Measurements from ENCODE around the gene SLC25A26.
"Not testable (repeated sequence)": the region's sequence is repeated elsewhere in the genome, so short reads cannot be mapped to it uniquely, and the experiment has no call there.

The SLC25A26 gene

GRCh38 chr3:66220602-66221377 lies at the start of gene SLC25A26:
TSS of gene SLC25A26 (plus strand) at chr3:66221001. CDS start at chr3:66221095, 94 bp downstream.
- peak; percentile 93 for DNase-seq (ENCODE audit: low read depth)

GRCh38 chr3:66172394-66172793 lies 48.4 kb upstream of the SLC25A26 start:
- no peak for DNase-seq (ENCODE audit: low read depth)

GRCh38 chr3:66177026-66177425 lies 43.8 kb upstream of the SLC25A26 start:
- no peak for DNase-seq (ENCODE audit: low read depth)

- no peak for DNase-seq (ENCODE audit: low read depth)
Measured at GRCh38 chr3:66178206-66178605, 42.6 kb upstream of the SLC25A26 start.

- DNase-seq (ENCODE audit: low read depth) = no peak
Measured at GRCh38 chr3:66179793-66180192, 41.0 kb upstream of the SLC25A26 start.

GRCh38 chr3:66181764-66182163 lies 39.0 kb upstream of the SLC25A26 start:
- DNase-seq (ENCODE audit: low read depth) = no peak

GRCh38 chr3:66182246-66182645 lies 38.6 kb upstream of the SLC25A26 start:
- DNase-seq (ENCODE audit: low read depth) = no peak

GRCh38 chr3:66186545-66186944 lies 34.3 kb upstream of the SLC25A26 start:
- no peak for DNase-seq (ENCODE audit: low read depth)

GRCh38 chr3:66195347-66195783 lies 25.4 kb upstream of the SLC25A26 start:
- DNase-seq (ENCODE audit: low read depth) = no peak

GRCh38 chr3:66196633-66197032 lies 24.2 kb upstream of the SLC25A26 start:
- no peak for DNase-seq (ENCODE audit: low read depth)

GRCh38 chr3:66198437-66199088 lies 22.2 kb upstream of the SLC25A26 start:
- DNase-seq (ENCODE audit: low read depth) = no peak

- no peak for DNase-seq (ENCODE audit: low read depth)
Measured at GRCh38 chr3:66199089-66199473, 21.7 kb upstream of the SLC25A26 start.

- DNase-seq (ENCODE audit: low read depth) = no peak
Measured at GRCh38 chr3:66200147-66200546, 20.7 kb upstream of the SLC25A26 start.

- no peak for DNase-seq (ENCODE audit: low read depth)
Measured at GRCh38 chr3:66200786-66201185, 20.0 kb upstream of the SLC25A26 start.

- DNase-seq (ENCODE audit: low read depth) = no peak
Measured at GRCh38 chr3:66203275-66203674, 17.5 kb upstream of the SLC25A26 start.

- no peak for DNase-seq (ENCODE audit: low read depth)
Measured at GRCh38 chr3:66206806-66207205, 14.0 kb upstream of the SLC25A26 start.

- DNase-seq (ENCODE audit: low read depth) = no peak
Measured at GRCh38 chr3:66208189-66208588, 12.6 kb upstream of the SLC25A26 start.

- DNase-seq (ENCODE audit: low read depth) = no peak
Measured at GRCh38 chr3:66210687-66211295, 10.0 kb upstream of the SLC25A26 start.

GRCh38 chr3:66211779-66212178 lies 9.0 kb upstream of the SLC25A26 start:
- DNase-seq (ENCODE audit: low read depth) = no peak

GRCh38 chr3:66215106-66215505 lies 5.7 kb upstream of the SLC25A26 start:
- no peak for DNase-seq (ENCODE audit: low read depth)

GRCh38 chr3:66220066-66220465 lies 735 bp upstream of the SLC25A26 start:
- no peak for DNase-seq (ENCODE audit: low read depth)

GRCh38 chr3:66224220-66224619 lies 3.4 kb downstream of the SLC25A26 start:
- DNase-seq (ENCODE audit: low read depth) = no peak

GRCh38 chr3:66226093-66226492 lies 5.3 kb downstream of the SLC25A26 start:
- DNase-seq (ENCODE audit: low read depth) = not testable (repeated sequence)
